ENCODE measurements around the gene NSUN4.

DNA sequence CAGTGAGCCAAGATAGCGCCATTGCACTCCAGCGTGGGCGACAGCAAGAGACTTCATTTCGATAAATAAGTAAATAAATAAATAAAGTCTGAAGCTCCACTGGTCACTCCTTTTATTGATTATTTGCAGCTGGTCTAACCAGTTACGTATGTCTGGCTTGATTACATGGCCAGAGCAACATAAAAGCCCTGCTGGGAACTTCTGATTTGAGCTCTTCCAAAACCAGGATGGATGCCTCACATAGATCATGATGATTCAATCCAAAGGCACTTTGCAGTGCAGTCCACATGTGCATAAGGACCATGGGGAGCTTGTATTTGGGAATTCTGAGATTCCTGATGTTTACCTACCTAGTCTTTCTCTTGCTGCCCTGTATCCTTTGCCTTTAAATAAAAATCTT is 24.0 kb downstream of the NSUN4 start:
- TF ChIP-seq POLR2A (IDR thresholded peaks at IDR 0.05) (no peak), POLR2AphosphoS5 (IDR thresholded peaks at IDR 0.05) (no peak)

All from spleen (tissue), 3 donors.